ENCODE measurements around the gene SLC9A9. TPM values are rescaled to one million over a fixed set of nuclear protein-coding genes. Genes with fewer than 3 reads are reported as not detected.

SLC9A9 gene
- total RNA-seq, 3 donors from 2014 or later, result 6.2 to 17.3 (median 7.8) TPM

GRCh38 chr3:143827425-143827824, 20.8 kb downstream of the SLC9A9 start:
- TF ChIP-seq CTCF (IDR thresholded peaks at IDR 0.05) (no peak), POLR2A (IDR thresholded peaks at IDR 0.05) (no peak), POLR2AphosphoS5 (IDR thresholded peaks at IDR 0.05) (no peak)
- no peak overlapping the region for H3K4me3 ChIP-seq
- H3K27me3 ChIP-seq, result no peaks in the 10 kb centered on the region
- no peaks in the 10 kb centered on the region for H3K9me3 ChIP-seq
- intact Hi-C loops (cut with DNase I; ENCODE audit: low total_unique reads), result no loop called here
- H3K27ac ChIP-seq, result no peak overlapping the region
- H3K36me3 ChIP-seq, result no peaks in the 10 kb centered on the region
- no peaks in the 10 kb centered on the region for H3K4me1 ChIP-seq
- no peak for DNase-seq (ENCODE audit: low spot score in 2 of 2)

- no peak for TF ChIP-seq POLR2AphosphoS5 (IDR thresholded peaks at IDR 0.05)
- no peak for TF ChIP-seq POLR2A (IDR thresholded peaks at IDR 0.05)
- TF ChIP-seq CTCF (IDR thresholded peaks at IDR 0.05), result no peak
- Histone ChIP-seq H3K27ac (no peak overlapping the region), H3K4me3 (no peak overlapping the region), H3K27me3 (no peaks in the 10 kb centered on the region), H3K36me3 (no peaks in the 10 kb centered on the region), H3K9me3 (no peaks in the 10 kb centered on the region), H3K4me1 (no peaks in the 10 kb centered on the region)
- intact Hi-C loops (cut with DNase I; ENCODE audit: low total_unique reads), result no loop called here
- no peak for DNase-seq (ENCODE audit: low spot score in 2 of 2)
These were observed 22.0 kb downstream of the SLC9A9 start for GRCh38 chr3:143826296-143826695.

- Histone ChIP-seq H3K27ac (no peak overlapping the region), H3K36me3 (no peaks in the 10 kb centered on the region), H3K27me3 (no peaks in the 10 kb centered on the region), H3K4me3 (no peak overlapping the region), H3K9me3 (no peaks in the 10 kb centered on the region), H3K4me1 (no peaks in the 10 kb centered on the region)
- TF ChIP-seq POLR2AphosphoS5 (IDR thresholded peaks at IDR 0.05) (no peak), CTCF (IDR thresholded peaks at IDR 0.05) (no peak), POLR2A (IDR thresholded peaks at IDR 0.05) (no peak)
- intact Hi-C loops (cut with DNase I; ENCODE audit: low total_unique reads), result no loop called here
- DNase-seq (ENCODE audit: low spot score in 2 of 2), result no peak
These were observed 22.8 kb downstream of the SLC9A9 start for GRCh38 chr3:143825513-143825912.

GRCh38 chr3:143824735-143825385, 23.4 kb downstream of the SLC9A9 start:
- Histone ChIP-seq H3K36me3 (no peaks in the 10 kb centered on the region), H3K4me1 (no peaks in the 10 kb centered on the region), H3K9me3 (no peaks in the 10 kb centered on the region), H3K27me3 (no peaks in the 10 kb centered on the region), H3K4me3 (no peak overlapping the region), H3K27ac (no peak overlapping the region)
- no peak for DNase-seq (ENCODE audit: low spot score in 2 of 2)
- no peak for TF ChIP-seq POLR2AphosphoS5 (IDR thresholded peaks at IDR 0.05)
- TF ChIP-seq CTCF (IDR thresholded peaks at IDR 0.05), result no peak
- no peak for TF ChIP-seq POLR2A (IDR thresholded peaks at IDR 0.05)
- intact Hi-C loops (cut with DNase I; ENCODE audit: low total_unique reads), result no loop called here

GRCh38 chr3:143822798-143823197, 25.5 kb downstream of the SLC9A9 start:
- no peak overlapping the region for H3K27ac ChIP-seq
- DNase-seq (ENCODE audit: low spot score in 2 of 2), result no peak

More at GRCh38 chr3:143822798-143823197, 25.5 kb downstream of the SLC9A9 start:
- no peak for TF ChIP-seq CTCF (IDR thresholded peaks at IDR 0.05)
- no peak for TF ChIP-seq POLR2A (IDR thresholded peaks at IDR 0.05)
- no peak for TF ChIP-seq POLR2AphosphoS5 (IDR thresholded peaks at IDR 0.05)
- no peaks in the 10 kb centered on the region for H3K27me3 ChIP-seq
- no peak overlapping the region for H3K4me3 ChIP-seq
- H3K4me1 ChIP-seq, result no peaks in the 10 kb centered on the region
- intact Hi-C loops (cut with DNase I; ENCODE audit: low total_unique reads), result no loop called here
- H3K9me3 ChIP-seq, result no peaks in the 10 kb centered on the region
- H3K36me3 ChIP-seq, result no peaks in the 10 kb centered on the region

All from breast epithelium (tissue), 4 donors.